ACC112 (cell line): ENCODE results near the gene GABRQ.
"Not testable (repeated sequence)": the region's sequence is repeated elsewhere in the genome, so short reads cannot be mapped to it uniquely, and the experiment has no call there.

Source experiments
- H2AFZ ChIP-seq: fragments of 200-600 bp; sonication (generic); one replicate; pipeline ENCODE4 v1.6.0; 2017; ENCODE audit warnings: antibody characterized with exemption, low read length; ENCODE audit not compliant: unreplicated experiment
- H3K27ac ChIP-seq: fragments of 200-600 bp; sonication (generic); 2 replicates; pipeline ENCODE4 v1.5.1; 2014; ENCODE audit warnings: low read depth, mild to moderate bottlenecking, antibody characterized with exemption, low read length, moderate library complexity
- H3K27me3 ChIP-seq: fragments of 200-600 bp; sonication (generic); 2 replicates; pipeline ENCODE4 v1.6.1; 2014; ENCODE audit warnings: mild to moderate bottlenecking, antibody characterized with exemption, low read length, moderate library complexity, mixed read lengths; ENCODE audit not compliant: insufficient read depth
- H3K36me3 ChIP-seq: fragments of 200-600 bp; sonication (generic); 2 replicates; pipeline ENCODE4 v1.6.1; 2016; ENCODE audit warnings: mild to moderate bottlenecking, antibody characterized with exemption, low read length, moderate library complexity, mixed read lengths; ENCODE audit not compliant: insufficient read depth
- H3K4me1 ChIP-seq: fragments of 200-600 bp; sonication (generic); one replicate; pipeline ENCODE4 v1.6.1; 2016; ENCODE audit warnings: low read length, mixed read lengths; ENCODE audit not compliant: insufficient read depth, unreplicated experiment, control insufficient read depth
- H3K4me3 ChIP-seq: fragments of 200-600 bp; sonication (generic); 2 replicates; pipeline ENCODE4 v1.5.1; 2014; ENCODE audit warnings: mild to moderate bottlenecking, low read depth, low read length
- H3K79me2 ChIP-seq: fragments of 200-600 bp; sonication (generic); one replicate; pipeline ENCODE4 v1.6.0; 2016; ENCODE audit warnings: low read length; ENCODE audit not compliant: control insufficient read depth, unreplicated experiment, insufficient read depth

GABRQ gene

GRCh38 chrX:152663086-152663485, 25.4 kb downstream of the GABRQ start:
- H2AFZ ChIP-seq, result no peak overlapping the region
- no peaks in the 10 kb centered on the region for H3K27me3 ChIP-seq
- no peak overlapping the region for H3K4me3 ChIP-seq
- H3K36me3 ChIP-seq, result no peaks in the 10 kb centered on the region
- H3K27ac ChIP-seq, result no peak overlapping the region
- H3K4me1 ChIP-seq, result no peaks in the 10 kb centered on the region
- no peaks in the 10 kb centered on the region for H3K79me2 ChIP-seq

- H3K4me1 ChIP-seq, result no peaks in the 10 kb centered on the region
- H3K27me3 ChIP-seq, result no peaks in the 10 kb centered on the region
- no peaks in the 10 kb centered on the region for H3K36me3 ChIP-seq
- no peak overlapping the region for H3K4me3 ChIP-seq
- no peaks in the 10 kb centered on the region for H3K79me2 ChIP-seq
- H2AFZ ChIP-seq, result no peak overlapping the region
- no peak overlapping the region for H3K27ac ChIP-seq
These were observed 36.4 kb downstream of the GABRQ start for GRCh38 chrX:152674135-152674534.

- not testable (repeated sequence) for H3K79me2 ChIP-seq, H3K4me1 ChIP-seq, H3K27me3 ChIP-seq, H3K36me3 ChIP-seq, H3K27ac ChIP-seq, H2AFZ ChIP-seq, H3K4me3 ChIP-seq
These were observed 37.0 kb downstream of the GABRQ start for GRCh38 chrX:152674652-152675051.

- not testable (repeated sequence) for H2AFZ ChIP-seq, H3K4me3 ChIP-seq, H3K4me1 ChIP-seq, H3K79me2 ChIP-seq, H3K36me3 ChIP-seq, H3K27me3 ChIP-seq, H3K27ac ChIP-seq
These were observed 43.3 kb downstream of the GABRQ start for GRCh38 chrX:152681012-152681411.

GRCh38 chrX:152697952-152698931, 60.5 kb downstream of the GABRQ start, which contains the start of gene MAGEA3:
MAGEA3 (plus strand) TSS chrX:152698794; CDS start chrX:152700833, 2,039 bp downstream.
- not testable (repeated sequence) for H3K79me2 ChIP-seq, H3K27ac ChIP-seq, H3K27me3 ChIP-seq, H3K4me1 ChIP-seq, H2AFZ ChIP-seq, H3K36me3 ChIP-seq, H3K4me3 ChIP-seq

GRCh38 chrX:152700390-152700789, 62.7 kb downstream of the GABRQ start:
- not testable (repeated sequence) for H3K4me1 ChIP-seq, H2AFZ ChIP-seq, H3K27me3 ChIP-seq, H3K36me3 ChIP-seq, H3K27ac ChIP-seq, H3K79me2 ChIP-seq, H3K4me3 ChIP-seq

- H3K79me2 ChIP-seq, H3K4me3 ChIP-seq, H3K27ac ChIP-seq, H3K36me3 ChIP-seq, H3K4me1 ChIP-seq, H2AFZ ChIP-seq, H3K27me3 ChIP-seq: not testable (repeated sequence)
These were observed 68.8 kb downstream of the GABRQ start for GRCh38 chrX:152706500-152706899.
